GM21723 (cell line): ENCODE measurements around the gene PEX14.

Source experiments
- ATAC-seq: cut with Tn5 transposase; IDR thresholded peaks from one replicate; pipeline ENCODE4 v1.9.1; 2021; ENCODE audit warnings: mild to moderate bottlenecking, moderate library complexity; ENCODE audit not compliant: unreplicated experiment

Gene PEX14

GRCh38 chr1:10659646-10660540 is 185.1 kb downstream of the PEX14 start:
- ATAC-seq: no peak

DNA sequence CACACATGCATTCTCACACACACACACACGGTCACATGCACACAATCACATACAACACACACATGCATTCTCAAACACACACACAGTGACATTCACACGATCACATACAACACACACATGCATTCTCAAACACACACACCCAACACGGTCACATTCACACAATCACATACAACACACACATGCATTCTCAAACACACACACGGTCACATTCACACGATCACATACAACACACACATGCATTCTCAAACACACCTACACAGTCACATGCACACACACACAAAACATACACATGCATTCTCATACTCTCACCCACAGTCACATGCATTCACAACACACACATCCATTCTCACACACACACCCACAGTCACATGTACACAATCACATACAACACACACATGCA is 186.7 kb downstream of the PEX14 start:
- ATAC-seq: no peak

- ATAC-seq: no peak
Observed at GRCh38 chr1:10662090-10662688, 187.4 kb downstream of the PEX14 start.

DNA sequence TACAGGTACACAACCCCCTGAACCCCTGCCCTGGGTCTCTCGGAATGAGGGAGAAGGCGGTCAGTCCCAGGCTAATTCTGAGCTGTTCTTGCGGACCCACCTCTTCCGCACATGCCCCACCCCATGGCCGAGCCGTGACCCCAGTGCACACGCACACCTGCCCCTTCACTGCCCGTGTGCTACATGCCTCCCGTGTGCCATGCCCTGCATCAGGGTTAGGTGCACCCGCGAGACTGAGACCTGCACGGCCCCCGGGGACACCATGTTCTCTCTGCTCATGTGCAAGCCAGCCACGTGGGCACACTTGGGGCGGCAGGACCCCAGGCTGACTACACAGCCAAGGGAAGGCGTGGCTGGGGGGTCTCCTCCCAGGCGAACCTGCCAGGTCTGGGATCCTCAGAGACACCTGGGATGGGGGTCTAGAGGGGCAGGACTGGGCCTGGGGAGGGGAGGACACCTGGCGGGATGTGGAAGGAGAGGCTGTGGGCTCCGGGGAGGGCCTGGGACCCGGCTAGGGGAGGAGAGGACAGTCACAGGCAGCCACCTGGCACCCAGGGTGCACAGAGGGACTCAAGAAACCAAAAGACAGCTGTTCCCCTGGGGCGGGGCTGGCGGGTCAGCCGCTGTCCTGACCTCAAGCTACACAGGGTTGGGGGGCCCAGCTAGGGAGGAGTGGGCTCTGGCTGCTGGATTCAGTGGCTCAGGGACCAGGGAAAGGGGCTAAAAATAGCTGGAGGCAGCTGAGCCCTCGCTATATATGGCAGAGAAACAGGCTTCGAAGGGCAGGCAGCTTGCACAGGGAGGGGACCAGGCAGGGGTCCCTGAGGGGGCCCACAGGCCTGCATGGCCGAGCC is 188.3 kb downstream of the PEX14 start:
- no peak for ATAC-seq

DNA sequence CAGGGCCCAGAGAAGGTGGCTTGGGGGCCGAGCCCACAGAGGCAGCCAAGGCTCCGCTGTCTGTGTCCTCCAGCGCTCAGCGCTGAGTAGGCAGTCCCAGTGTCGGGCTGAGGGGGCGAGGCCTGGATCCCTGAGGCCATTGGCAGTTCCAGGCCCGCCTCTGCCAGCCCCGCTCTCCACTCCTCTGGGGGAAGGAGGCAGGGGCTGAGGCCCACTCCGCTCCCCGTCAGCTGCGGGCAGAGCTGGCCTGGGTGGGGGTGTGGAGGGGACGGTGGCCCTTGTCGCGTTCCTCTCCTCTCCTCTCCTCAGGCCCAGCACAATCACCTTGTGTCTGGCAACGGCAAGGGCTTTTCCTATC is 188.9 kb downstream of the PEX14 start:
- ATAC-seq: no peak

DNA sequence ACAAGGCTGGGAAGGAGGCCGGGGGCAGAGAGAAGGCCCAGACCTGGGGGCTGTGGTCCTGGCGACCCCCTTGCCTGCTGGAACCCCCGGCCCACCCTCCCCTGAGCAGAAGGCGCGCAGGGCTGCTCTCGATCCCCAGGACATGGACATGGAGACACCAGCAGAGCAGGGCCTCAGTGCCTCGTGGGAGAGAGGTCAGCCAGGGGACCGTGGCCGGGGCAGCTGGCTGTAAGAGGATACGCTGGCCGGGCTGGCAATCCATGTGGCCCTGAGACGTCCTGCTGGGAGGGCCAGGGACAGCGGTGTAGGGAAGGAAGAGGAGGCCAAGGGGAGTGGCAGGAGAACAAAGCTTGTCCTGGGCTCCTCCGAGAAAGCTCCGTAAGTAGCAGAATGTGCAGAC is 189.5 kb downstream of the PEX14 start:
- no peak for ATAC-seq

DNA sequence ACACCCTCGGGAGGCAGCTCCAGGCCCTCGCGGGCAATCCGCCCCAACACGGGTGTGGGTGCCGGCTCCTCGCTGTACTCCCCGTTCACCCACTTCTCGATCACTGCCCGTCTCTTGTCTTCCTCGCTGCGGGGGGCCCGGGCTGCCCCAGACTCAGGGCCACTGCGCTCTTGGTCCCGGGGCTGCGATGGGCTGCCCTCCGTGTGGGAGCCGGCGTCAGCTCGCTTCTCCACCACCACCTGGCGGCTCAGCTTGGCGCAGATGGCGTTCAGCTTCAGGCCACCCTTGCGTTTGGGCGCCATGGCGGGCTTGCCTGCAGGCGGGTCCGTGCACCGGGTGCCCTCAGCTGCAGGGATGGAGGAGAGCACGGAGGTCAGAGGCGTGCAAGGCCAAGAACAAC is 190.5 kb downstream of the PEX14 start:
- ATAC-seq: no peak

- no peak for ATAC-seq
Observed at GRCh38 chr1:10665930-10666850, 191.4 kb downstream of the PEX14 start.

GRCh38 chr1:10667861-10668761 is 193.4 kb downstream of the PEX14 start:
- no peak for ATAC-seq

DNA sequence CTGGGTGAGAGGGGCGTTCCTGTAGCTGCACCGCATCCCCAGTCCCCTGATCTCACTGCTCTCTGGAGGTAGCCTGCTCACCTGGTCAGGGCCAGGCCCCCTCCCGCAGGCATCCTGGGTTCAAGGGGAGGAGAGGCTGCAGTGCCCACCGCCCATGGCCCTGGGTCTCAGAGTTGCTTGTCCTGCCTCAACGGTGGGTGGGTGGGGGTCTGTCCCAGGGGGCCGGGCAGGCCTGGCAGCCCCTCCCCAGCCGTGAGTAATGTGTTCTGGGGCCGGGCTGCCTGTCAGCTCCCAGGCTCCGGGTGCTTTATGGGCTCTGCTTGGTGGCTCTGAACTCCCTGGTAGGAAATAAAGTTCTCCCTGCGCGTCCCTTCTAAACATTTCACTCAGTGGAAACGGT is 194.8 kb downstream of the PEX14 start:
- no peak for ATAC-seq

GRCh38 chr1:10670190-10670589 is 195.4 kb downstream of the PEX14 start:
- ATAC-seq: no peak

- no peak for ATAC-seq
Observed at GRCh38 chr1:10671090-10671489, 196.3 kb downstream of the PEX14 start.

- ATAC-seq: no peak
Observed at GRCh38 chr1:10671622-10672342, 197.0 kb downstream of the PEX14 start.

- no peak for ATAC-seq
Observed at GRCh38 chr1:10672343-10673050, 197.7 kb downstream of the PEX14 start.

DNA sequence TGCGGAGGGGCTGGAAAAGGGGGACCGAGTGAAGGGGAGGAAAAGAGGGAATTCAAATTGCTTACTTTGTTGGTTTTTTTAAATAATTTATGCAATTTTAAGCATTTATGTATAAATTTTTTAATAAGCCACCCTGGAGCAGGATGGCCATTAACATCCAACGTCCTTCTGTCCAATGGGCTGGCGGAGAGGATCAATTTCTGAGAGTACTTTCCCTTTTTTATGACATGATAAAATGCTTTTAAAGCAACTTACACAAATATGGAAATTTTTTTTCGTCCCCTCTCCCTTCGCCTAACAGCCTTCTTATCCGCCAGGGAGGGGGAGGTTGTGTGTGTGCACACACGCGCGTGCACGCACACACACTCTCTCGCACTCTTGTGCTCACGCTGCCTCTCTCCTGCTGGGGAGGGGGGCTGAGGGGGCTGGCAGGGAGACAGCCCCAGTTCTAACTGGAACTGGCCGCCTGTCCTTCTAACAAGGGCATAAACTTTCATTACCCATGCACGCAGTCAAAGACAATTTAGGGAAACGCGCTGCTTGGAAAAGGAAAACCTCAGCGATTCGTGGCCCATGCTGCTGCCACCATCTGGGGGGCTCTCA is 198.5 kb downstream of the PEX14 start:
- ATAC-seq: no peak

DNA sequence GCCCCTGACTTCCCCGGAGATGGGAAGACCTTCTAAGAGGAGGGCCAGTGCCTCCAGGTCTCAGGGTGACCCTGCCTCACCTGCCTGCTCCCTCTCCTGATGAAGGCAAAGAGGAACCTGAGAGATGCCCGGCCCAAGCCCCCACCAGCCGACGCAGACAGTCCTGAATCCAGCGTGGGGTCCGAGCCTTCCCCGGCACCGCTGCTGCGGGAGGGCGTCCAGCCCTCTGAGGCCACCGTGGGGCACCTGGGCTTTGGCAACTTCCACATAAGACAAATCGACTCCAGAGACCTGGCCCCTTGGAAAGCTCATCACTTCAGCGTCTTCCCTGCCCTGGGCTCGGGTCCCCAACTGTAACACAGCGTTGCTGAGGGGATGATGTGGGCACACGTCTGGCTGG is 199.5 kb downstream of the PEX14 start:
- no peak for ATAC-seq

DNA sequence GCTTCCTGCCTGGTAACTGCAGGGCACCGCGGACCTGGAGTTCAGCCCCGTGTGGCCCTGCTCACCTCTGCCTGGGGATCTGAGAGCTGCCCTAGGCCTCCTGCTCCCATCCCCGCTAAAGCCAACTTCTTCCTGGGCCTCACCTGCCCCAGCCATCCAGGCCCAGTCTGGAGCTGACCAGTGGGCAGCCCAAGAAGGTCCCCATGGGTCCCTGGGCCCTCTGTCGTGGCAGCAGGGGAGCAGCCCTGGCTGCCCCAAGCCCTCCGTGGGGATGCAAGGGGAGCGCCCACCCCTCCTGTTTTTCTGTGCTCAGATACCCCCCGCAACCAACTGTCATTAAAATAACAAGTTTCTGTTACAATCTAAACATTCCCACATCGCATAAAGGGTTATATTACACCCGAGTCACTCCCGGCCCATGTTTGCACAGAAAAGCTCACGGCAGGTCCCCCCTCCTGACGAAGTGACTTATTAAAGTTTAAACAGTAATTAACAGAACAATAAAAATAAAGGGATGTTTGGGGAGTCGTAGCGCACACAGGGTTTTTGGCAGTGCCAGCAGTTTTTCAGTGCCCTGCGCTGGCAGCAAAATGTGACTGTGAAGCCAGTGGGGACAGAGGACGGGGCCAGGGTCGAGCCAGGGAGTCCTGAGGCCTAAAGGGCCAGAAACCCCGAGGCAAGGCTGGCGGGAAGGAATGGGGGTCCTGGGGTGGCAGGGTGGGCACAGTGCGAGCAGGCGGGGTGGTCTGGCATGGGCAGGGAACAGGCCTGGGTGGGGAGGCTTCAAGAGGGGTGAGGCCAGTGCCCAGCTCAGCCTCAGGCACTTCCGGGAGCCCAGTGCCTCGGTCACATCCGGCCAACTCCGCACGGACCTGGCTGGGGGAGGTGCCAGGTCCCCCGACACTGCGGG is 200.2 kb downstream of the PEX14 start:
- no peak for ATAC-seq
